Stomach (tissue), 9 donors: ENCODE results near the gene CEL. TPM values are rescaled to one million over a fixed set of nuclear protein-coding genes. Genes with fewer than 3 reads are reported as not detected.

Experiments used
- DNase-seq, 2 donors: peaks; one replicate each; pipeline versions ENCODE4 v3.0.0 to v3.0.0-alpha.2; 2013 to 2019
- H3K27ac ChIP-seq, 5 donors: fragments of 200-600 bp in 4 of 5; sonication (generic) in 4 of 5; one replicate each; pipeline ENCODE4 v1.5.1; 2013 to 2019; ENCODE audit warnings: mild to moderate bottlenecking in 1 of 5, moderate library complexity in 1 of 5
- H3K27me3 ChIP-seq, 3 donors: fragments of 200-600 bp; sonication (generic); one replicate each; pipeline ENCODE4 v1.5.1; 2017 to 2019; ENCODE audit warnings: mixed run types in 1 of 3
- H3K36me3 ChIP-seq, 4 donors: fragments of 200-600 bp; sonication (generic); 1 replicate in 3 of 4; 2 replicates in 1 of 4; pipeline ENCODE4 v1.5.1; 2016 to 2019
- H3K4me1 ChIP-seq, 4 donors: fragments of 200-600 bp; sonication (generic); one replicate each; pipeline ENCODE4 v1.5.1; 2016 to 2019
- H3K4me3 ChIP-seq, 4 donors: fragments of 200-600 bp; sonication (generic) in 3 of 4; one replicate each; pipeline ENCODE4 v1.5.1; 2016 to 2019; ENCODE audit warnings: mild to moderate bottlenecking in 1 of 4
- H3K9me3 ChIP-seq, 4 donors: fragments of 200-600 bp; sonication (generic); one replicate each; pipeline ENCODE4 v1.5.1; 2016 to 2019
- CTCF ChIP-seq, 7 experiments: fragments of 450-650 bp in 4 of 7; fragments of 200-600 bp in 3 of 7; sonication (generic) in 3 of 7; IDR thresholded peaks; one replicate each; pipeline ENCODE4 v1.5.1; 2016 to 2019; ENCODE audit warnings: antibody characterized with exemption in 7 of 7, control low read depth in 2 of 7, mild to moderate bottlenecking in 1 of 7
- EP300 ChIP-seq: sonication (generic); formaldehyde crosslinking; IDR thresholded peaks from one replicate; pipeline ENCODE4 v1.6.1; 2017; ENCODE audit warnings: antibody characterized with exemption
- POLR2A ChIP-seq, 4 donors: fragments of 450-650 bp; IDR thresholded peaks; one replicate each; pipeline ENCODE4 v1.6.1; 2016; ENCODE audit warnings: antibody characterized with exemption in 4 of 4, control low read depth in 2 of 4, mild to moderate bottlenecking in 1 of 4, moderate library complexity in 1 of 4
- POLR2AphosphoS5 ChIP-seq, 3 donors: sonication (generic); formaldehyde crosslinking; IDR thresholded peaks; one replicate each; pipeline ENCODE4 v1.6.1; 2016; ENCODE audit warnings: antibody characterized with exemption in 3 of 3
- WGBS, 5 donors: extraction: QIAGEN DNeasy Blood & Tissue Kit in 3 of 5; methylation state at CpG; one replicate each; pipeline versions ENCODE4 v1.1.5 to v1.1.7; 2013 to 2018; 5-methylcytosine and 5-hydroxymethylcytosine counted together
- intact Hi-C: fragments of 100-400 bp; cut with DNase I; formaldehyde crosslinking; loops from one replicate; pipeline ENCODE4 v1.15.1; 2023; ENCODE audit warnings: low total_unique reads
- polyA plus RNA-seq, 3 donors: library from polyadenylated mRNA; stranded (reverse); fragments of 200-250 nt; gene quantifications; one replicate each; pipeline ENCODE4 v1.2.3, GENCODE V29; 2013
- total RNA-seq, 5 donors: library from RNA; depleted of rRNA; stranded (reverse); fragments of >200 nt; gene quantifications; one replicate each; pipeline versions ENCODE4 v1.1.0 to v1.2.3, GENCODE V29; 2014 to 2016
- donor health status: healthy with polysubstance abuse.
- donor health status: Bipolar disorder and iron deficiency.
- donor health status: healthy.

Gene CEL
- total and polyA plus RNA-seq, 8 donors = 1.2 to 9.9 (median 2.0) TPM; not detected in 3

- Histone ChIP-seq H3K4me3 (no peak overlapping the region), H3K9me3 (no peaks in the 10 kb centered on the region), H3K36me3 (no peaks in the 10 kb centered on the region), H3K27ac (peak overlapping the region in 3 of 5 donors; percentile 91 to 94 (median 91)), H3K4me1 (peaks cover 71 to 97% (median 95%) of the 10 kb centered on the region in 4 donors), H3K27me3 (no peaks in the 10 kb centered on the region)
- DNase-seq = peak in 1 of 2 donors; percentile 86
- 53 to 62% (median 58%) methylated on average over 16 to 18 of the region's 18 CpGs for WGBS, 5 donors
- intact Hi-C loops = no loop called here
- peak in 1 of 7 experiments; percentile 23 for TF ChIP-seq CTCF (IDR thresholded peaks at IDR 0.05)
- TF ChIP-seq POLR2A (IDR thresholded peaks at IDR 0.05) = no peak
Measured at GRCh38 chr9:133117271-133118178, 55.7 kb downstream of the CEL start.

- Histone ChIP-seq H3K36me3 (no peaks in the 10 kb centered on the region), H3K4me1 (peaks cover 66 to 97% (median 95%) of the 10 kb centered on the region in 4 donors), H3K9me3 (no peaks in the 10 kb centered on the region), H3K27me3 (no peaks in the 10 kb centered on the region), H3K27ac (peak overlapping the region in 3 of 5 donors; percentile 91 to 94 (median 91)), H3K4me3 (no peak overlapping the region)
- DNase-seq = no peak
- intact Hi-C loops = no loop called here
- TF ChIP-seq POLR2AphosphoS5 (IDR thresholded peaks at IDR 0.05) = no peak
- no peak for TF ChIP-seq CTCF (IDR thresholded peaks at IDR 0.05)
- TF ChIP-seq EP300 = no peak
- no peak for TF ChIP-seq POLR2A (IDR thresholded peaks at IDR 0.05)
- 86 to 100% (median 91%) methylated on average over 1 to 3 of the region's 3 CpGs for WGBS, 5 donors
Measured at GRCh38 chr9:133118179-133118520, 56.4 kb downstream of the CEL start.

GRCh38 chr9:133118568-133118967 is 56.8 kb downstream of the CEL start:
- Histone ChIP-seq H3K27ac (peak overlapping the region in 4 of 5 donors; percentile 85 to 94 (median 91)), H3K27me3 (no peaks in the 10 kb centered on the region), H3K4me3 (peak overlapping the region in 1 of 4 donors; percentile 17), H3K4me1 (peaks cover 62 to 97% (median 94%) of the 10 kb centered on the region in 4 donors), H3K36me3 (no peaks in the 10 kb centered on the region), H3K9me3 (no peaks in the 10 kb centered on the region)
- intact Hi-C loops = no loop called here
- DNase-seq = no peak
- TF ChIP-seq POLR2AphosphoS5 (IDR thresholded peaks at IDR 0.05) = no peak
- no peak for TF ChIP-seq EP300
- TF ChIP-seq POLR2A (IDR thresholded peaks at IDR 0.05) = no peak
- 68 to 83% (median 79%) methylated on average over 3 of the region's 3 CpGs for WGBS, 5 donors

- intact Hi-C loops = no loop called here
- Histone ChIP-seq H3K4me3 (peak overlapping the region; percentile 62 to 91 (median 85)), H3K9me3 (no peaks in the 10 kb centered on the region), H3K4me1 (peaks cover 54 to 91% (median 88%) of the 10 kb centered on the region in 4 donors), H3K27ac (peak overlapping the region; percentile 30 to 94 (median 91)), H3K27me3 (no peaks in the 10 kb centered on the region), H3K36me3 (no peaks in the 10 kb centered on the region)
- WGBS, 5 donors = 45 to 68% (median 64%) methylated on average over 13 to 21 of the region's 21 CpGs
- TF ChIP-seq EP300 (no peak), POLR2AphosphoS5 (IDR thresholded peaks at IDR 0.05) (peak in 2 of 3 donors; percentile 6 to 7)
- peak in 1 of 2 donors; percentile 83 for DNase-seq
Measured at GRCh38 chr9:133119103-133119845, 57.5 kb downstream of the CEL start.

- Histone ChIP-seq H3K4me3 (peak overlapping the region; percentile 62 to 91 (median 85)), H3K27ac (peak overlapping the region; percentile 30 to 94 (median 91)), H3K4me1 (peaks cover 47 to 91% (median 81%) of the 10 kb centered on the region in 4 donors), H3K36me3 (no peaks in the 10 kb centered on the region), H3K27me3 (no peaks in the 10 kb centered on the region), H3K9me3 (no peaks in the 10 kb centered on the region)
- intact Hi-C loops = no loop called here
- WGBS, 5 donors = 30 to 47% (median 35%) methylated on average over 18 to 21 of the region's 21 CpGs
- TF ChIP-seq POLR2AphosphoS5 (IDR thresholded peaks at IDR 0.05) (no peak), CTCF (IDR thresholded peaks at IDR 0.05) (no peak), POLR2A (IDR thresholded peaks at IDR 0.05) (no peak), EP300 (no peak)
- DNase-seq = peak in 1 of 2 donors; percentile 80
Measured at GRCh38 chr9:133119846-133120500, 58.2 kb downstream of the CEL start.
